ENCODE measurements around the gene ITFG1.
"Not testable (repeated sequence)": the region's sequence is repeated elsewhere in the genome, so short reads cannot be mapped to it uniquely, and the experiment has no call there.

Gene ITFG1

DNA sequence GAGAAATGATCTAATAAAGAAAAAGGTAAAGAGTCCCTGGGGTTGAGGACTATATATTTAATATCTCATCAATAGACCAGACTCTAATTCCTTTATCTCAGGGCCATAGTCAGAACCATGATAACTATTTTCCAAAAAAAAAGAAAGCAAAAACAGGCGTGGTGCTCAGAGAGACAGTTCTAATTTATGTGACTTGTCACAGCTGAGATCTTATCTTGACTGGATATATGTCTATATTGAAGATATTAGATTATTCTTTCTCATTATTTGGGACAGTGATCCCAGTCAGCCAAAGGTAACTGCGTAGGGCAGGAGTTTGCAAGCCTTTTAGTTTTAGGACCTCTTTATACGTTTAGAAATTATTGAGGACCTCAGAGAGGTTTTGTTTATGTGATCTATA is 52.4 kb downstream of the ITFG1 start:
- no peak for DNase-seq

DNA sequence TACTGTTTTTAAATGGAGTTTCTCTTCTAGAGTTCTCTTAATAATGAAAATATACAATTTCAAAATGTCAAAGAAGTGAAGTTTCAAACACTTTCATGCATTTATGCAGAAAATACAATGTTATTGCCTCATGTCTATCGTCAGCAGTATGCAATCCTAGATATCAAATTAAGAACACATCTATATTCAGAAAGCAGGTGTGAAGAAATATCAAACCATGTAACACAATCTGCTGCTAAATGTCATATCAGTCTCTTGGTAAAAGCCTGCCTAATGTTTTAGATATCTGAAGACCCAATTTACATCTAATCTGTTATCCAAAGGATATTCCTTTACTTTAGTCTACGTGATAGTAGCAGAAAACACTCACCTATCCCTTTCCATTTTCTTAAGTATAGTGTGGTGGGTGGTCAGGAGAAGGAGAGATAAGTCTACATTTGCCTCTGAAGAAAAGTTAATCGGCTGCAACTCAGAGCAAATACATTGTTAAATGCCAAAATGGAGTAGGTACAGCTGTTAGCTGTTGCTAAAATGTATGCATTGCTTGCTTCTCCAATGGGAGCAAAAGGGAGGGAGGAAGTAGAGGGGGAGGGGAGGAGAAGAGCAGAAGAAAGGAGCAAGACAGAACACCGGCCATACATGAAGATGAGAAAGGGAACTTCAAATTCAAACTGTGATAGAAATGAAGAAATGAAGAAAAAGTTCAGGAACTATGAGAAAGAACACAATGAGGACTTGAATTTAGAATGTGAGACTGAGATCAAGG is 64.9 kb downstream of the ITFG1 start:
- DNase-seq, result no peak

DNA sequence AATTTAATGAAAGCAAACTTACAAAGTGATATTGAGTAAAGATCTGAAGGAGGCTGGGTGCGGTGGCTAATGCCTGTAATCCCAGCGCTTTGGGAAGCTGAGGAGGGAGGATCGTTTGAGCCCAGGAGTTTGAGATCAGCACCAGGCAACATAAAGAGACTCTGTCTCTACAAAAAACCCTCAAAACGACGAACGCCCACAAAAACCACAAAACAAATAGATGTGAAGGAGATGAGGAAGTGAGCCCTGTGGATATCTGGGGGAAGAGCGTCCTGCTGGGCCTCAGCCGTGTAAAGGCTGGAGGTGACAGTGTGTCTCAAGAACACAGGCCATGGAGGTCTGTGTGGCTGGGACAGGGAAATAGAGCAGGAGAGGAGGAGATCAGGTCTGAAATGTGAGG is 68.8 kb downstream of the ITFG1 start:
- DNase-seq, result no peak

DNA sequence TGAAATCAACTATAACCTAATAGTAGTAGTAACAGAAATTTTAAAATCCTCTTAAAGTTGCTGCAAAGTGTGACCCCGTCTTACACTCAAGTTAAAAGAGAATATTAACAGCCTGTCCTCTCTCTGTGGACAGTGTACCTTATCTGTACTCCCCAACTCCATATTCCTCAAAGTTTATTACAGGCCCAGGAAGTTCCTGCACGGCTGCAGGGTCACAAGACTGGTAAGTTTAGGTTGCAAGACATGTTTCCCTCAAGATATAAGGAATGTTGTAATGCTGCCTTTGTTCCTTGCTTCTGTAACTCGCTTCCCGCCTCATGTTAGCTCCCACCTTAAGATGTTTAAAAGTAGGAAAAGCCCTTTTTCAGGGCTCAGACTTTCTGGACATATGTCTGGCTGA is 72.2 kb downstream of the ITFG1 start:
- no peak for DNase-seq

DNA sequence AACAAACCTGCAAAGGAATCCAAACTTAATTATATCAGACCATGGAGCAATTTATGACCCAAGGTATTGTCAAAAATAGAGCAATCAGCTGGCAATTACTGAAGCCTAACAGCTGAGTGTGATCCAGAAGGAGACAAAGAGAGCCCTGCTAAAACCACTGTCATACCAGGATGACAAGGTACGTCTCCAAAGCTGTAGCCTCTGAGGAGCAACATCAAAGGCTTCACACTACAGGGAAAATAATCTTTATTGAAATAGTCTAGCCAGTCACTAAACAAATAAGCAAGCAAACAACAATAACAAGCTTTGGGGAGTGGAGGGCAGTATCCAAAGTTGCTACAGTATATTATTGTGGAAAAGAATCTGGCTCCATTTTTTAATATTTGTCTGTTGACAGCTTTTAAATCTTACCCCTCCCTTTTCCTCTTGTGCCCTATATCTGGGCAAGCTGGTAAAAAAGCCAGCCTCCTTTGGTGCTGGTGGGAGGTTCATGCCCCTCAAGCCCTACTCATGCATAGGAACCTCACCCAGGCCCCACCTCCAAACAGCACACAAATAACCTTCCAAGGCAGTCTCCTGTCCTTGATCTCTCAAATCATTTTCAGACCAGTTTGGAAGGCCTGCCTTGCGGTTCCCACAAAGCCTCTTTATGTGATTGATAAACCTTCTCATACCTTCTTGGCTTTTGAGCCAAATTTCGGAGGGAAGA is 73.7 kb downstream of the ITFG1 start:
- DNase-seq, result no peak

DNA sequence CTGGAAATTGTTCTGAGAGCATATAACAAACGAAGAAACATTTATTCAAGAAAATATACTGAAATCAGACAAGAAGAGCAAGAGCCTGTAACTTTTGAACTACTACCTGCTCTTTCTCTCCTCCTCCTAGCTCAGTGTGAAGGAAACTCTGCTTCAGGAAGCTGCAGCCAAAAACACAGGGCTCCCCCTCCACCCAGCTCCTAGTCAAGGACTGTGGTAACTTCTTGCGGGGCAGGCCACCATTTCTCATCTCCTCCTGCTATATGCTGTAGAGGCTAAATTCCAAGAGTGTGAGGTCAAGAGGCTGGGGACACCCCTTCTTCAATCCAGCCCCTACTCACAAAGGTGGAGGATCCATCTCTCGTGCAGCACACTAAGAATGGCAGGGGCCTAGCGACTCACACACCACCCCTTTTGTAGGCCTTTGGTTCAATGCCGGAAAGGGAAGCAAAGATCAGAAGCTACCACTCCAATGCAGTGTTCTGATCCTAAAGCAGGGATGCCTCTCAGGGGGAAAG is 74.6 kb downstream of the ITFG1 start:
- no peak for DNase-seq

DNA sequence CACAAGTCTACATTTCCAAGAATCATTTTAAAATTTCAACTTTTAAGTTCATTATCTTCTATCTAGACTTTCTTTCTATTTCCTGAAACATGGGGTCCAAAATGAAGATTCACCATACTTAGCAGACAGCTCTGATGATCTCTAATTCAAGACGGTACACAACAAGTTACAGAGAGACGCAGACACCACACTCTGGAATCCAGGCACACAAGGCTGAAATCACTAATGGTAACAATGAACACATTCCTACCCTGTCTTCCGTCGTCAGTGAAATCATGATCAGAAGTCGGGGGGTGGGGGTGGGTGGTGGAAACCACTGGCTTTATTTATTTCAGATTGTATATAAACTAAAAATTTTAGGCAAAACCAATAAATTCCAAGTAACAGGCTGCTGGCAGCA is 78.5 kb downstream of the ITFG1 start:
- no peak for DNase-seq

DNA sequence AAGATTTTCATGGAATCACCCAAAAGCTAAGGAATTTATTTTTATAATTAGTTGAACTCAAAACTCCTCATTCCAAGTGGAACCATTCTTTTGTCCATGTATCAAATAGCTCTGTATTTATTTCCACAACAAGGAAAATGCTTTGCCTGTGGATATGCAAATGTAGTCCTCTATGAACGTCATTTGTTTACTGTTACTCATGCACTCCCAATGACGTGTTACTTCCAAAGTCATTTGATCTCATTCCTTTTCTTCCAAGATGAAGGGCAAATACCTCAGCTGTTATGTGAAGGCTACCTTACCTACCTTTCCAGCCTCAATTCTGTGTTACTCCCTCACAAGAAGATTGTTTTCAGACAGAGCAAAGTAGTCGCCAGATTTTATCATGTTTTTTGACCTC is 83.7 kb downstream of the ITFG1 start:
- no peak for DNase-seq

DNA sequence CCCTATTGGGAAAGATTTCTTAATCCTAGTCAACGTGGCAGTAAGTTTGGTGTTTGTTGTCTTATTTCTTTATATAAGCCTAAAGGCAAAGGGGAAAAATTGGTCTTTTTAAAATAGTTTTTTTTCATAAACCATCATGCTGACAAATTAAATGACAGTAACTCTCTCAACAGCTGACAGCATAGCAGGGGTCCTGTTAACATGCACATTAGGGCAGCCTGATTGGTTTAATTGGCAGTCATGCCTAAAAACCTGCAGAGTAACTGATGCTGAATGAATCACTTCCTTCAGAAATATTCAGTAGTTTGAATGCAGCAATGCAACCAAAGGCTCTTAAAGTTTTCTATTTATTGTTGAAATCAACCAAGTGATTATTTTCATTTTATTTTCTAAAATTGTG is 85.4 kb downstream of the ITFG1 start:
- no peak for DNase-seq

DNA sequence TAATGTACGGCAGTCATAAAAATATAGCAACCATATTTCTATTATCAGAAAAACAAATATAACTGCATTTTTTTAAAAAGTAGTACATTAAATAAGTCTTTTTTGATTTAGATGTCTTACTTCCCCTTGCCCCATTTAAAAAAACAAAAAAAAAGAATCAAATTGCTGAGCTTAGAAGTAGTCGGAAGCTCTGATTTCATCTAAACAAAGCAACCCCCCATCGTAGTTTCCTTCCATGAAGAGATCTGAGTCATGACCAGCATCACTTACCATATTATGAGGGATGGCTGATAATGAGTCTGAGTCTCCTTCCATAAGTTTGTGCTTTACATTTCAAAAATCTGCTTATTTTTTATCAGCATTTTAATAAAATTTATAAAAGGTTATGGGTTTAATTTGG is 86.2 kb downstream of the ITFG1 start:
- DNase-seq, result no peak

DNA sequence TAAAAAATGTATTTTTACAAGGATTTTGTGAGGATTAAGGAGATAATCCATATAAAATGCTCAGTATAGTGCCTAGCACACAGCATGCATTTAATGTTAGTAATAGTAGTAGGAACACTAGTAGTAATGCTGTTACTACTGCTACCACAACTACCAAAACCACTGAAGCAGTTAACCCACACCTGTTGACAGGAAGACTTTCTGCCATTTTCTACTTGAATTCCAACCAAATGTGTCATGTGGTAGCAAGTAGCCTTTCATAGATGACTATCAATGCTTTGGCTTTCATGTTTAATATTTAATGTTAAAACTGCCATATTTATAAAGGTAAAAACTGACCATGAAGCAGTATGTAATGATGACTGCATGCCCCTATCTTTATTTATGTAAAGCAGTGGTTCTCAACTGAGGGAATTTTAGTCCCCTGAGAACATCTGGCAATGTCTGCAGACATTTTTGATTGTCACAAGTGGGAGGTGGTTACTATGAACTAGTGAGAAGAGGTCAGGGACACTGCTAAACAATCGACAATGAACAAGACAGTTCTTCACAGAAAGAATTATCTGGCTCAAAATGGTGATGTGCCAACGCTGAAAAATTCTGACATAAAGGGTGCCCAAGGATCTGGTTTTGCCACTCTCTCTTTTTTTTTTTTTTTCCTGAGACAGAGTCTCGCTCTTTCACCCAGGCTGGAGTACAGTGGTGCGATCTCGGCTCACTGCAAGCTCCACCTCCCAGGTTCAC is 89.4 kb downstream of the ITFG1 start:
- no peak for DNase-seq

DNA sequence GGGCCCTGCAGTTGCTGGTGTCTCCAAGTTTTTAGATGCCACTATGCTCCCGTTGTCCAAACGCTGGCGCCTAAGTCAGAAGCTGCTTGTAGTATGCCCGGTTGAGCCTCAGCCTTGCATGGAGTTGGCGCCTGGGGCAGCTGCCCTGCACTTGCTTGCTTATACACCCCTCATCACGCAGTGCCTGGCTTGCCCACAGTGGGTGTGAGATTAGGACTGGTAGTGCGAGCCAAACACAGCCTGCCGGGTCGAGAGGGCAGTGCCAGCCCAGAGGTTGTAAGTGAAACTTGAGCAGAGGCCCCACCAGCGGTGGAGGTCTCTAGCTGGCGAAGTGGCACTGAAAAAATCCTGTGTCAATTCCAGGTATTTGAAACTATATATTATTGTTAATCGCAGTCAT is 90.3 kb downstream of the ITFG1 start:
- no peak for DNase-seq

DNA sequence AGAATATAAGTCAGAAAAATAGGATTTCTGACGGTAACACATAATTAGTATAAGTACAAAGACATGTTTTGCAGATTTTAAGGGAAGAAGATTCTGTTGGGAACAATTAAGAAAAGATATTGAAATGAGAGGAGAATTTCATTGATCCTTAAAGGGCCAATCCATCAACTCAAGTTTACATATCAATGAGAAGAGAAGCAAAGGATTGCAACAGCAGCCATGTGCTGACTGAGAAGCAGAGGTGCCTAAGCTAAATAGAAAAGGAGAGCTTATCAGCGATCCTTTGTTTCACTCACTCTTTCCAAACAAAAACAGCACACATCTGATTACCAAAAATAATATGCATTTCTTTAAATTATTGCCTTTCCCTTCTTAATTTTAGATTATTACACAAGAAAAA is 94.6 kb downstream of the ITFG1 start:
- no peak for DNase-seq

DNA sequence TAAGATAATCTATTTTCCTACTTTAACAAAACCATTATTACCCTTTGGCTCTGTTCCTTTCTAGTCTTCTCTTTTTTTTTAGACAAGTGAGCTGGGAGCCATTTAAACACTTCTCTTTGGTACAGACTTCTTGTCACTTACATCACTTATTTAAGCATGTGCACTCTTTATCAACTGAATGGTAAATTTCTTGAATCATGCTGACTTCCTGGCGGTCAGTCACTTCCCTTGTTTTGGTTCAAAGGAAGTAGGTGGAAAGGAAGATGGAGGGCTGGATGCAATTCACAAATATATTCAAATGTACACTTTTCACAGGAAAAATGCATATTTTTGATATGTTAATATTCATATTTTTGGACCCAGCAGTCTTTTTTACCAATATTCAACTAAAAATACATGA is 97.1 kb downstream of the ITFG1 start:
- no peak for DNase-seq

DNA sequence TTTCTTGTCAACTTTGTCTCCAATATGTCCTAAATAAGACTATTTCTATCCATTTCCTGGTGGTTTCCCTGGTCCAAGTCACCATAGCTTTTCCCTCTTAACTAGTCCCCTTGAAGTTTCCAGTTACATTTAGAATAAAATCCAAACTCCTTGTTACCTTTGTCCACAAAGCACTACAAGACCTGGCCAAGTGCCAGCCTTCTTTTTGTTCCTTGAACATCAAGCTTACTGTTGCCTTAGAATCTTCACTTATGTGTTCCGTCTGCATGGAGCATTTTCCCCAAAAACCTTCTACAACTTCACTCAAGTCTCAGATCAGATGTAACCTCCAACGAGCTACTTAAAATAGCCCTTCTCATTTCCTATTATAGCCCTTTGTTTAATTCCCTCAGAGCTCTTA is 101.4 kb downstream of the ITFG1 start:
- no peak for DNase-seq

DNA sequence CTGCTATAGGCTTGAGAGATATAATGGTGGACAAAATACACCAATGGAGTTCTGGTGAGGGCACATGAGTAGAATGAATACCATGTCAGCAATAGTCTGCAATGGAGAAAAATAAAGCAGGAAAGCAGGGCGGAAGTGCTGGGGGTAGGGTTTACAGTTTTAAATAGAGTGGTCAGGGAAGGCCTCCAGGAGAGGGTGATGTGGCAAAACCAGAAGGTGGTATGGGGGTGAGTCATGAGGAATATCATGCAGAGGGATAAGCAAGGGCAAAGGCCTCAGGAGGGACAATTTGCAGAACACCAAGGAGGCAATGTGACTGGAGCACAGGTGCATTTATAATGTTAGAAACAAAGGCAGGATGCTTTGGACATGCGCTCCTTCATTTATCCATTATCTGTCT is 102.0 kb downstream of the ITFG1 start:
- no peak for DNase-seq

DNA sequence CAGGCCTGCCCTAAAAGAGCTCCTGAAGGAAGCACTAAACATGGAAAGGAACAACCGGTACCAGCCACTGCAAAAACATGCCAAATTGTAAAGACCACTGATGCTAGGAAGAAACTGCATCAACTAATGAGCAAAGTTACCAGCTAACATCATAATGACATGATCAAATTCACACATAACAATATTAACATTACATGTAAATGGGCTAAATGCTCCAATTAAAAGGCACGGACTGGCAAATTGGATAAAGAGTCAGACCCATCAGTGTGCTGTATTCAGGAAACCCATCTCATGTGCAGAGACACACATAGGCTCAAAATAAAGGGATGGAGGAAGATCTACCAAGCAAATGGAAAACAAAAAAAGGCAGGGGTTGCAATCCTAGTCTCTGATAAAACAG is 111.8 kb downstream of the ITFG1 start:
- not testable (repeated sequence) for DNase-seq

DNA sequence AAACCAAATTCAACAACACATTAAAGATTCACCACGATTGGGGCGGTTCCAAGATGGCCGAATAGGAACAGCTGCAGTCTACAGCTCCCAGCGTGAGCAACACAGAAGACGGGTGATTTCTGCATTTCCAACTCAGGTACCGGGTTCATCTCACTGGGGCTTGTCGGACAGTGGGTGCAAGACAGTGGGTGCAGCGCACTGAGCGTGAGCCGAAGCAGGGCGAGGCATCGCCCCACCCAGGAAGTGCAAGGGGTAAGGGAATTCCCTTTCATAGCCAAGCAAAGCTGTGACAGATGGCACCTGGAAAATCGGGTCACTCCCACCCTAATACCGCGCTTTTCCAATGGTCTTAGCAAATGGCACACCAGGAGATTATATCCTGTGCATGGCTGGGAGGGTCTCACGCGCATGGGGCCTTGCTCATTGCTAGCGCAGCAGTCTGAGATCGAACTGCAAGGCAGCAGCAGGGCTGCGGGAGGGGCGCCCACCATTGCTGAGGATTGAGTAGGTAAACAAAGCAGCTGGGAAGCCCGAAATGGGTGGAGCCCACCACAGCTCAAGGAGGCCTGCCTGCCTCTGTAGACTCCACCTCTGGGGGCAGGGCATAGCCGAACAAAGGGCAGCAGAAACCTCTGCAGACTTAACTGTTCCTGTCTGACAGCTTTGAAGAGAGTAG is 113.7 kb downstream of the ITFG1 start:
- not testable (repeated sequence) for DNase-seq

DNA sequence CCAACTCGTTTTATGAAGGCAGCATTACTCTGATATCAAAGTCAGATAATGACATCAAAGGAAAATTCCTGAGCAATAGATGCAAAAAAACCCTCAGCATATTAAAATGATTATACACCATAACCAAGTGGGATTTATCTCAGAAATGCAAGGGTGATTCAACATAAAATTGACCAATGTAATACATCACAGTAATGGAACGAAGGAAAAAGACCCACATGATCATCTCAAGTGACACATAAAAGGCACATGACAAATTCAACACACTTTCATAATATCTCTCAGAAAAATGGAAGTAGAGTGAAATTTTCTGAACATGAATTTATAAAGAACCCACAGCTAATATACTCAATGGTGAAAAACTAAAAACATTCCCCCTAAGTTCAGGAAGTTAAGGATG is 118.8 kb downstream of the ITFG1 start:
- DNase-seq, result no peak

DNA sequence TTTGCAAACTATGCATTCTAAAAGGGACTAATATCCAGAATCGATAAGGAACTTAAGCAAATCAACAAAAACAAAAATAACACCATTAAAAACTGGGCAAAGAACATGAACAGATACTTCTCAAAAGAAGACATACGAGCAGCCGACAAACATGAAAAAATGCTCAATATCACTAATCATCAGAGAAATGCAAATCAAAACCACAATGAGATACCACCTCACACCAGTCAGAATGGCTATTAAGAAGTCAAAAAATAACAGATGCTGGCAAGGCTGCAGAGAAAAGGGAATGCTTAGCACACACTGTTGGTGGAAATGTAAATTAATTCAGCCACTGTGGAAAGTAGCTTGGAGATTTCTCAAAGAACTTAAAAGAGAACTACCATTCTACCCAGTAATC is 130.3 kb downstream of the ITFG1 start:
- DNase-seq, result not testable (repeated sequence)

DNA sequence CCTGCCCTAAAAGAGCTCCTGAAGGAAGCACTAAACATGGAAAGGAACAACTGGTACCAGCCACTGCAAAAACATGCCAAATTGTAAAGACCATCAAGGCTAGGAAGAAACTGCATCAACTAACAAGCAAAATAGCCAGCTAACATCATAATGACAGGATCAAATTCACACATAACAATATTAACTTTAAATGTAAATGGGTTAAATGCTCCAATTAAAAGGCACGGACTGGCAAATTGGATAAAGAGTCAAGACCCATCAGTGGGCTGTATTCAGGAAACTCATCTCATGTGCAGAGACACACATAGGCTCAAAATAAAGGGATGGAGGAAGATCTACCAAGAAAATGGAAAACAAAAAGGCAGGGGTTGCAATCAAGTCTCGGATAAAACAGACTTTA is 136.6 kb downstream of the ITFG1 start:
- DNase-seq, result not testable (repeated sequence)

DNA sequence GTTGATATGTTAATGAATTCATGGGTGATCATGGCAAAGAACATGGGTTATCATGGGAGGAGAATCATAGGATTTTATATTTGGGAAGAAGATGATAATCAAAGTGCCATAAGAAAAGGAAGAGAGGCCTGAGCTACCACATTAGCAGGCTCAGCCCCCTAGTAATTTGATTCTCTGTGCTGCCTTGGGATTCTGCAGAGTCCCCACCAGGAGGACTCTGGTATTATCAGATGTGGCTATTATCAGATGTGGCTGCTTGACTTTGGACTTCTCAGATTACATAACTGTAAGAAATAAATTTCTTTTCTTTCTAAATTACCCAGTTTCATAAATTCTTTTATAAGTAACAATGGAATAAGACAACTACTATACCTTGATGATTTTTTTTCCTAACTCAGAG is 137.6 kb downstream of the ITFG1 start:
- DNase-seq, result no peak
